Pancreas (tissue), 8 donors: ENCODE data around the gene NDNF. TPM values are rescaled to one million over a fixed set of nuclear protein-coding genes. Genes with fewer than 3 reads are reported as not detected.

Experiments used
- polyA plus RNA-seq, 2 donors: library from polyadenylated mRNA; stranded (reverse); fragments of 200-250 nt; gene quantifications; one replicate each; pipeline ENCODE4 v1.2.3, GENCODE V29; 2013
- total RNA-seq, 6 donors: library from RNA; stranded (reverse); fragmentation: NEBNext Ultra II Directional in 4 of 6; extraction: Animal tissue kit (Norgen Biotek cat#: 25700) in 4 of 6; gene quantifications; one replicate each; pipeline versions ENCODE4 v1.2.1 to v1.2.4, GENCODE V29; 2021 to 2023
- donor health status: healthy with polysubstance abuse.
- donor health status: DM: no; HTN: no; CAD: no; lungs with moderate emphysema.
- donor health status: DM: no; HTN: no; CAD: no.
- donor health status: Bipolar disorder and iron deficiency.
- donor health status: DM: yes; HTN: yes; CAD: no.
- donor health status: DM: no; HTN: no; CAD: no.
- donor health status: DM: no; HTN: no; CAD: no.
- donor health status: DM: yes; HTN: yes; CAD: no.

Gene NDNF
- total and polyA plus RNA-seq, 8 donors = 0.12 to 0.43 (median 0.28) TPM

Other genes starting within 250 kb of the NDNF start
- gene PRDM5, start 149.8 kb downstream of the NDNF start, total RNA-seq = 10 to 100 TPM in 3 of 6 donors, 1 to 10 TPM in 3; 8.9 to 13.2 (median 10.1) TPM
- 1 to 10 TPM; 2.7 to 4.3 TPM for gene PRDM5, start 149.8 kb downstream of the NDNF start, polyA plus RNA-seq
- under 1 TPM in 1 of 6 donors, not detected in 5; 0.31 TPM for gene TNIP3, start 91.8 kb upstream of the NDNF start, total RNA-seq
- gene TNIP3, start 91.8 kb upstream of the NDNF start, polyA plus RNA-seq = not detected